ENCODE measurements around the gene ARMC2. TPM values are rescaled to one million over a fixed set of nuclear protein-coding genes. Genes with fewer than 3 reads are reported as not detected.

ARMC2 gene
- total and polyA plus RNA-seq, 2 donors (not counting 1 experiment from before 2014, with no cell fraction given), result 4.8 to 9.9 TPM

- H3K9ac ChIP-seq (ENCODE audit: low read length), result no peak overlapping the region
- ChIA-PET CTCF (interaction anchor here (1.4 to 1.6 kb wide), 2 partner anchors 19 to 26 kb away, joined by 3 to 4 read pairs; partner anchors contain the start of gene ARMC2), POLR2A (no interaction called here)
- ATAC-seq (ENCODE audit: low read depth), result no peak
- no peak overlapping the region for H3K27ac ChIP-seq (ENCODE audit: low read length in 2 of 2)
- H2AFZ ChIP-seq (ENCODE audit: insufficient read depth, low read depth, low read length, poor library complexity, severe bottlenecking), result no peak overlapping the region
- no peak overlapping the region for H3K4me3 Mint-ChIP-seq
- WGBS (ENCODE audit: insufficient coverage), result no CpG with 5 or more reads among the region's 3 CpGs
- no peaks in the 10 kb centered on the region for H3K27me3 Mint-ChIP-seq
- no peak for DNase-seq
- no peaks in the 10 kb centered on the region for H3K27me3 ChIP-seq (replicated peaks in 1 of 4; ENCODE audit: control extremely low read depth in 1 of 4, control insufficient read depth in 3 of 4, insufficient read depth in 4 of 4, low read length in 3 of 4)
- H3K9me3 ChIP-seq (ENCODE audit: control extremely low read depth in 1 of 3, control insufficient read depth in 2 of 3, insufficient read depth in 1 of 3, low read length in 2 of 3), result no peaks in the 10 kb centered on the region
- H3K27ac Mint-ChIP-seq, result no peak overlapping the region
- H3K4me1 Mint-ChIP-seq, result peaks cover 11% of the 10 kb centered on the region
- H3K4me3 ChIP-seq (ENCODE audit: control extremely low read depth in 1 of 5, extremely low read depth in 1 of 5, insufficient read depth in 1 of 5, low read depth in 2 of 5, low read length in 4 of 5), result no peak overlapping the region
- intact Hi-C loops (cut with micrococcal nuclease), result no loop called here
- no peaks in the 10 kb centered on the region for H4K20me1 ChIP-seq (ENCODE audit: control insufficient read depth, insufficient read depth, low read length, poor library complexity, severe bottlenecking)
- no peaks in the 10 kb centered on the region for H3K9me3 Mint-ChIP-seq (ENCODE audit: insufficient read depth)
- H3K79me2 ChIP-seq (ENCODE audit: control insufficient read depth, insufficient read depth, low read length), result no peaks in the 10 kb centered on the region
- H3K4me2 ChIP-seq (replicated peaks; ENCODE audit: low read depth, low read length, poor library complexity, severe bottlenecking), result no peak overlapping the region
- H3K36me3 ChIP-seq (replicated peaks in 1 of 2; ENCODE audit: control extremely low read depth in 1 of 2, control insufficient read depth in 1 of 2, extremely low read depth in 1 of 2, insufficient read depth in 2 of 2, low read length in 1 of 2), result peaks cover under 1 to 1% of the 10 kb centered on the region in 2 experiments
- TF ChIP-seq EZH2 (IDR thresholded peaks at IDR 0.05; ENCODE audit: borderline replicate concordance, insufficient read depth, low read depth, low read length, poor library complexity, severe bottlenecking) (no peak), CTCF (IDR thresholded peaks at IDR 0.05) (no peak)
- H3K4me1 ChIP-seq (ENCODE audit: control insufficient read depth in 2 of 2, insufficient read depth in 2 of 2, low read length in 2 of 2), result peaks cover 3 to 4% of the 10 kb centered on the region in 2 donors
Measured at GRCh38 chr6:108866798-108867197, 18.6 kb downstream of the ARMC2 start.

GRCh38 chr6:108868647-108869046 is 20.4 kb downstream of the ARMC2 start:
- no peaks in the 10 kb centered on the region for H3K27me3 Mint-ChIP-seq
- H3K27ac Mint-ChIP-seq, result no peak overlapping the region
- Histone ChIP-seq H2AFZ (ENCODE audit: insufficient read depth, low read depth, low read length, poor library complexity, severe bottlenecking) (no peak overlapping the region), H4K20me1 (ENCODE audit: control insufficient read depth, insufficient read depth, low read length, poor library complexity, severe bottlenecking) (no peaks in the 10 kb centered on the region), H3K9me3 (ENCODE audit: control extremely low read depth in 1 of 3, control insufficient read depth in 2 of 3, insufficient read depth in 1 of 3, low read length in 2 of 3) (no peaks in the 10 kb centered on the region), H3K4me1 (ENCODE audit: control insufficient read depth in 2 of 2, insufficient read depth in 2 of 2, low read length in 2 of 2) (peaks cover 3 to 20% of the 10 kb centered on the region in 2 donors), H3K4me3 (ENCODE audit: control extremely low read depth in 1 of 5, extremely low read depth in 1 of 5, insufficient read depth in 1 of 5, low read depth in 2 of 5, low read length in 4 of 5) (no peak overlapping the region), H3K36me3 (replicated peaks in 1 of 2; ENCODE audit: control extremely low read depth in 1 of 2, control insufficient read depth in 1 of 2, extremely low read depth in 1 of 2, insufficient read depth in 2 of 2, low read length in 1 of 2) (no peaks in the 10 kb centered on the region), H3K27me3 (replicated peaks in 1 of 4; ENCODE audit: control extremely low read depth in 1 of 4, control insufficient read depth in 3 of 4, insufficient read depth in 4 of 4, low read length in 3 of 4) (no peaks in the 10 kb centered on the region), H3K9ac (ENCODE audit: low read length) (no peak overlapping the region), H3K79me2 (ENCODE audit: control insufficient read depth, insufficient read depth, low read length) (no peaks in the 10 kb centered on the region), H3K4me2 (replicated peaks; ENCODE audit: low read depth, low read length, poor library complexity, severe bottlenecking) (no peak overlapping the region), H3K27ac (ENCODE audit: low read length in 2 of 2) (no peak overlapping the region)
- H3K4me1 Mint-ChIP-seq, result peaks cover 24% of the 10 kb centered on the region
- WGBS (ENCODE audit: insufficient coverage), result 100% methylated on average over 4 of the region's 8 CpGs
- TF ChIP-seq EZH2 (IDR thresholded peaks at IDR 0.05; ENCODE audit: borderline replicate concordance, insufficient read depth, low read depth, low read length, poor library complexity, severe bottlenecking) (no peak), CTCF (IDR thresholded peaks at IDR 0.05) (no peak)
- DNase-seq (no peak), ATAC-seq (ENCODE audit: low read depth) (no peak)
- ChIA-PET CTCF (no interaction called here), POLR2A (no interaction called here)
- H3K9me3 Mint-ChIP-seq (ENCODE audit: insufficient read depth), result no peaks in the 10 kb centered on the region
- no peak overlapping the region for H3K4me3 Mint-ChIP-seq
- intact Hi-C loops (cut with micrococcal nuclease), result no loop called here

All from B cell (primary cell).